Testis (tissue), 2 donors: Measurements from ENCODE around the gene SAPCD2.

Source experiments
- POLR2A ChIP-seq: fragments of 450-650 bp; IDR thresholded peaks from one replicate; pipeline ENCODE4 v1.6.1; 2017; ENCODE audit warnings: antibody characterized with exemption, mild to moderate bottlenecking, moderate library complexity
- TF ChIP-seq, protein P1 (sequence below), 3 experiments: fragments of 450-650 bp in 2 of 3; fragments of 200-600 bp in 1 of 3; sonication (generic) in 1 of 3; IDR thresholded peaks; one replicate each; pipeline ENCODE4 v1.5.1; 2016 to 2019; ENCODE audit warnings: antibody characterized with exemption in 3 of 3, mild to moderate bottlenecking in 2 of 3, moderate library complexity in 1 of 3

DNA sequence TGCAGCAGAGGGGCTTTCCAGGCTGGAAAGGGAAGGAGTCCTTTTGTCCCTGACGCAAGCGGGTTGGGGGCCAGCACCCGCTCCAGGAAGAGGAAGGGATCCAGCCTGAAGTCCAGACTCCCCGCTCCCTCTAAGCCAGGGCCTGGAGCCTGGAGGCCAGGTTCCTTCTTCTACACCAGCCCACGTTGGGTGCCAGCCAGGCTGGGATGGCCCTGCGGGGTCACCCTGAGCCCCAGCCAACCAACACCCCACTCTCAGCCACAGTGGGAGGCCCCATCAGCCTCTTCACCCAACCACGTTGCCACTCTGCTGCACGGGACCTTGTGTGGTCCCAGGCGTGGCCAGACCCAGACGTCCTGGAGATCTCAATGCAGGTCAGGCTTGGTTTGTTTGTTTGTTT lies 37.5 kb downstream of the SAPCD2 start:
- TF ChIP-seq POLR2A = no peak
- TF ChIP-seq, protein P1, sequence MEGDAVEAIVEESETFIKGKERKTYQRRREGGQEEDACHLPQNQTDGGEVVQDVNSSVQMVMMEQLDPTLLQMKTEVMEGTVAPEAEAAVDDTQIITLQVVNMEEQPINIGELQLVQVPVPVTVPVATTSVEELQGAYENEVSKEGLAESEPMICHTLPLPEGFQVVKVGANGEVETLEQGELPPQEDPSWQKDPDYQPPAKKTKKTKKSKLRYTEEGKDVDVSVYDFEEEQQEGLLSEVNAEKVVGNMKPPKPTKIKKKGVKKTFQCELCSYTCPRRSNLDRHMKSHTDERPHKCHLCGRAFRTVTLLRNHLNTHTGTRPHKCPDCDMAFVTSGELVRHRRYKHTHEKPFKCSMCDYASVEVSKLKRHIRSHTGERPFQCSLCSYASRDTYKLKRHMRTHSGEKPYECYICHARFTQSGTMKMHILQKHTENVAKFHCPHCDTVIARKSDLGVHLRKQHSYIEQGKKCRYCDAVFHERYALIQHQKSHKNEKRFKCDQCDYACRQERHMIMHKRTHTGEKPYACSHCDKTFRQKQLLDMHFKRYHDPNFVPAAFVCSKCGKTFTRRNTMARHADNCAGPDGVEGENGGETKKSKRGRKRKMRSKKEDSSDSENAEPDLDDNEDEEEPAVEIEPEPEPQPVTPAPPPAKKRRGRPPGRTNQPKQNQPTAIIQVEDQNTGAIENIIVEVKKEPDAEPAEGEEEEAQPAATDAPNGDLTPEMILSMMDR (IDR thresholded peaks at IDR 0.05) = no peak
